ENCODE measurements around the gene LPCAT1.

Gene LPCAT1

GRCh38 chr5:1442222-1443145 lies 81.3 kb downstream of the LPCAT1 start:
- TF ChIP-seq, protein P1, sequence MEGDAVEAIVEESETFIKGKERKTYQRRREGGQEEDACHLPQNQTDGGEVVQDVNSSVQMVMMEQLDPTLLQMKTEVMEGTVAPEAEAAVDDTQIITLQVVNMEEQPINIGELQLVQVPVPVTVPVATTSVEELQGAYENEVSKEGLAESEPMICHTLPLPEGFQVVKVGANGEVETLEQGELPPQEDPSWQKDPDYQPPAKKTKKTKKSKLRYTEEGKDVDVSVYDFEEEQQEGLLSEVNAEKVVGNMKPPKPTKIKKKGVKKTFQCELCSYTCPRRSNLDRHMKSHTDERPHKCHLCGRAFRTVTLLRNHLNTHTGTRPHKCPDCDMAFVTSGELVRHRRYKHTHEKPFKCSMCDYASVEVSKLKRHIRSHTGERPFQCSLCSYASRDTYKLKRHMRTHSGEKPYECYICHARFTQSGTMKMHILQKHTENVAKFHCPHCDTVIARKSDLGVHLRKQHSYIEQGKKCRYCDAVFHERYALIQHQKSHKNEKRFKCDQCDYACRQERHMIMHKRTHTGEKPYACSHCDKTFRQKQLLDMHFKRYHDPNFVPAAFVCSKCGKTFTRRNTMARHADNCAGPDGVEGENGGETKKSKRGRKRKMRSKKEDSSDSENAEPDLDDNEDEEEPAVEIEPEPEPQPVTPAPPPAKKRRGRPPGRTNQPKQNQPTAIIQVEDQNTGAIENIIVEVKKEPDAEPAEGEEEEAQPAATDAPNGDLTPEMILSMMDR (IDR thresholded peaks at IDR 0.05; ENCODE audit: low read depth, low read length, poor library complexity, severe bottlenecking) = no peak
- no peak for TF ChIP-seq EZH2phosphoT487 (IDR thresholded peaks at IDR 0.05; ENCODE audit: borderline replicate concordance, low read length)
- no peaks in the 10 kb centered on the region for H3K79me2 ChIP-seq (ENCODE audit: control insufficient read depth, low read length)
- H3K4me2 ChIP-seq (ENCODE audit: low read length) = no peak overlapping the region
- H4K20me1 ChIP-seq (ENCODE audit: control insufficient read depth, insufficient read depth, low read depth, low read length) = no peaks in the 10 kb centered on the region
- no peaks in the 10 kb centered on the region for H3K27me3 ChIP-seq (ENCODE audit: control insufficient read depth, low read length)
- H3K36me3 ChIP-seq (ENCODE audit: control insufficient read depth, low read length) = no peaks in the 10 kb centered on the region
- H3K9me3 ChIP-seq (ENCODE audit: control insufficient read depth, insufficient read depth, low read length) = no peaks in the 10 kb centered on the region; the same call in 1 of the 2 replicates
- no peaks in the 10 kb centered on the region for H3K9me2 ChIP-seq (replicated peaks; ENCODE audit: control insufficient read depth, low read length)
- no peaks in the 10 kb centered on the region for H3K4me1 ChIP-seq (ENCODE audit: control insufficient read depth, low read length)
- no peak overlapping the region for H3K27ac ChIP-seq (ENCODE audit: low read depth, low read length)
- H3K4me3 ChIP-seq (ENCODE audit: low read length) = no peak overlapping the region
- H3F3A ChIP-seq (ENCODE audit: control insufficient read depth, insufficient read depth) = no peaks in the 10 kb centered on the region

DNA sequence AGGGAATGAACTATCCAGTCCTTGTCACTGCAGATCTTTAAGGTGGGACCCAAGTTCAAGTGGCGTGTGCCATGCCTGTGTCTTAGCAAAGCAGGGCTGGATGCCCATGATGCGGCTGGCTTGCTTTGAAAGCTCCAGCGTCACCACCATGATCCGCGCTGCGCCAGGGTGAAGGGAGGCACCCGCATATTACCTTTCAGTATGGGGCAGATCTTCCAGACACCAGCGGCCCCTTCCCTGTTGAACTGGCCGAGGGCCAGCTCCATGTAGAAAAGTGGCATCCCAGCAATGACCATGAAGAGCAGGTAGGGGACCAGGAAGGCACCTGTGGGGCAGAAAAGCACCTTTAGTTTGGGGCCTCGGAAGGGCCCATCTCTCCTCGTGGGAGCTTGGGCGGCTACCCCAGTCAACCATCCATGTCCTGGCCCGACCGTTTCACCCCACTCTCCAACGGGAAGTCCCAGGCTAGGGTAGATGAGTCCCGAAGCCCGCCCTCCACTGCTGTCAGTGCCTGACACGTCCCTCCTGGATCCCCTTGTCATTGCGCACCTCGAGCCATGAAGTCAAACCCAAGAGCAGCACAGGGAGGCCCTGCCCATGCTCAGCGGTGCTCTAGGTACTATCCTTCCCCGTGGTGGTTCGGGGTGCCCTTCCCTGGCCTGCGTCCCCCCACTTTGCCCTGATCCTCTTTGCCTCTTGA lies 82.4 kb downstream of the LPCAT1 start:
- no peaks in the 10 kb centered on the region for H3F3A ChIP-seq (ENCODE audit: control insufficient read depth, insufficient read depth)
- no peak for TF ChIP-seq EZH2phosphoT487 (IDR thresholded peaks at IDR 0.05; ENCODE audit: borderline replicate concordance, low read length)
- TF ChIP-seq, protein P1 (IDR thresholded peaks at IDR 0.05; ENCODE audit: low read depth, low read length, poor library complexity, severe bottlenecking) = no peak
- H3K9me3 ChIP-seq (ENCODE audit: control insufficient read depth, insufficient read depth, low read length) = no peaks in the 10 kb centered on the region; the same call in 1 of the 2 replicates
- no peak overlapping the region for H3K4me2 ChIP-seq (ENCODE audit: low read length)
- no peaks in the 10 kb centered on the region for H4K20me1 ChIP-seq (ENCODE audit: control insufficient read depth, insufficient read depth, low read depth, low read length)
- no peaks in the 10 kb centered on the region for H3K36me3 ChIP-seq (ENCODE audit: control insufficient read depth, low read length)
- H3K4me3 ChIP-seq (ENCODE audit: low read length) = no peak overlapping the region
- no peaks in the 10 kb centered on the region for H3K4me1 ChIP-seq (ENCODE audit: control insufficient read depth, low read length)
- no peaks in the 10 kb centered on the region for H3K9me2 ChIP-seq (replicated peaks; ENCODE audit: control insufficient read depth, low read length)
- H3K79me2 ChIP-seq (ENCODE audit: control insufficient read depth, low read length) = no peaks in the 10 kb centered on the region
- no peaks in the 10 kb centered on the region for H3K27me3 ChIP-seq (ENCODE audit: control insufficient read depth, low read length)
- no peak overlapping the region for H3K27ac ChIP-seq (ENCODE audit: low read depth, low read length)

DNA sequence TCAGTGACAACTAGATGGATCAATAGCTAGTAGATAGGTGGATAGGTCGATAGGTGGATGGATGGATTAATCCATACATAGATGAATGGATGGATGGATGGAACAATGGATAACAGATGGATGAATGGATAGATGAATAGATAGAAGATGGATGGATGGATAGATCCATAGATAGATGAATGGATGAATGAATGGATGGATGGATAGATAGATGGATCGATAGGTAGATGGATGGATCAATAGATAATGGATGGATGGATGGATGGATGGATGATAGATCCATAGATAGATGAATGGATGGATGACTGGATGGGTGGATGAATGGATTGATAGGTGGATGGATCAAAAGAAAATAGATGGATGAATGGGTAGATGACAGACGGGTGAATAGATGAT lies 83.7 kb downstream of the LPCAT1 start:
- H3K79me2 ChIP-seq (ENCODE audit: control insufficient read depth, low read length) = no peaks in the 10 kb centered on the region
- H3K4me3 ChIP-seq (ENCODE audit: low read length) = no peak overlapping the region
- no peaks in the 10 kb centered on the region for H3K9me2 ChIP-seq (replicated peaks; ENCODE audit: control insufficient read depth, low read length)
- no peaks in the 10 kb centered on the region for H3K36me3 ChIP-seq (ENCODE audit: control insufficient read depth, low read length)
- H3K27ac ChIP-seq (ENCODE audit: low read depth, low read length) = no peak overlapping the region
- H3K4me1 ChIP-seq (ENCODE audit: control insufficient read depth, low read length) = no peaks in the 10 kb centered on the region
- no peaks in the 10 kb centered on the region for H4K20me1 ChIP-seq (ENCODE audit: control insufficient read depth, insufficient read depth, low read depth, low read length)
- H3K4me2 ChIP-seq (ENCODE audit: low read length) = no peak overlapping the region
- H3K9me3 ChIP-seq (ENCODE audit: control insufficient read depth, insufficient read depth, low read length) = no peaks in the 10 kb centered on the region; the same call in 1 of the 2 replicates
- TF ChIP-seq, protein P1 (IDR thresholded peaks at IDR 0.05; ENCODE audit: low read depth, low read length, poor library complexity, severe bottlenecking) = no peak
- no peak for TF ChIP-seq EZH2phosphoT487 (IDR thresholded peaks at IDR 0.05; ENCODE audit: borderline replicate concordance, low read length)
- no peaks in the 10 kb centered on the region for H3K27me3 ChIP-seq (ENCODE audit: control insufficient read depth, low read length)
- H3F3A ChIP-seq (ENCODE audit: control insufficient read depth, insufficient read depth) = no peaks in the 10 kb centered on the region
